GM19025 (cell line): ENCODE data around the gene DOCK8.
A peak's percentile ranks its signal among the peaks of the same experiment; 100 is the strongest.

Source experiments
- ATAC-seq: cut with Tn5 transposase; IDR thresholded peaks from one replicate; pipeline ENCODE4 v1.9.1; 2021; ENCODE audit warnings: mild to moderate bottlenecking, low read depth, moderate library complexity; ENCODE audit not compliant: unreplicated experiment

The DOCK8 gene

GRCh38 chr9:479971-480350, 265.3 kb downstream of the DOCK8 start:
- no peak for ATAC-seq

- ATAC-seq = no peak
Observed at GRCh38 chr9:482739-483138, 268.1 kb downstream of the DOCK8 start.

GRCh38 chr9:486156-486555, 271.5 kb downstream of the DOCK8 start:
- ATAC-seq = no peak

DNA sequence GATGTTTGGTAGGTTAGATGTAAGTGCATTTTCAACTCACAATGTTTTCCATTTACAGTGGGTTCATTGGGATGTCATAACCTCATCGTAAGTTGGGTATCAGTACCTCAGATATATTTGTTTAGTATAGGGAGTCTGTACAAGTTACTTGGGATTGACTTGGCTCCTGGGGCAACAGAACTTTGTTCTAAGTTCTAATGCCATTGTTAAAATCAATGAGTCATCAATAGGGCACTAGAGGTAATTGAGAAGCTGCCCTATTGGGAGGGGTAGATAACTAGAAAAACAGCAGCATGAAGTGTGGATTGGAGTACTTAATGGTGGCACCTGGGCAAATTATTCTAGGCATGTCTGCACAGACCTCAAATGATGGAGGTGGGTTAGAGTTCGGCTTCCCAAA, 272.8 kb downstream of the DOCK8 start:
- no peak for ATAC-seq

DNA sequence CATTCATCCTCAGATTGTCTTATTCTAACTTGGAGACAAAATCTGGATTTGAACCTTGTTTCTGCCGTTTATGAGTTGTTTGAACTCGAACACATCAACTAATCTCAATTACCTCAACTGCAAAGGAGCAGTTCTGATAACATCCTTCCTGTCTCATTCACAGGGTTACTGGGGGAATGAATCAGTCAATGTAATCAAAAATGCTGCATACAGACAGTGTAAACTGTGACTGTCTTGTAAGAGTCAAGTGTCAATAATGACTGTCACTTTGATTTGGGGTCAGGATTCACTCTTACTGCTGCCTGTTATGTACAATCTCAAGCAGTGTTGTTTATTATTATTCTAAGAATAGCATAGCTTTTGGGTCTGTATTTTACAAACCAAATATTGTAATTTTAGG, 273.8 kb downstream of the DOCK8 start:
- no peak for ATAC-seq

DNA sequence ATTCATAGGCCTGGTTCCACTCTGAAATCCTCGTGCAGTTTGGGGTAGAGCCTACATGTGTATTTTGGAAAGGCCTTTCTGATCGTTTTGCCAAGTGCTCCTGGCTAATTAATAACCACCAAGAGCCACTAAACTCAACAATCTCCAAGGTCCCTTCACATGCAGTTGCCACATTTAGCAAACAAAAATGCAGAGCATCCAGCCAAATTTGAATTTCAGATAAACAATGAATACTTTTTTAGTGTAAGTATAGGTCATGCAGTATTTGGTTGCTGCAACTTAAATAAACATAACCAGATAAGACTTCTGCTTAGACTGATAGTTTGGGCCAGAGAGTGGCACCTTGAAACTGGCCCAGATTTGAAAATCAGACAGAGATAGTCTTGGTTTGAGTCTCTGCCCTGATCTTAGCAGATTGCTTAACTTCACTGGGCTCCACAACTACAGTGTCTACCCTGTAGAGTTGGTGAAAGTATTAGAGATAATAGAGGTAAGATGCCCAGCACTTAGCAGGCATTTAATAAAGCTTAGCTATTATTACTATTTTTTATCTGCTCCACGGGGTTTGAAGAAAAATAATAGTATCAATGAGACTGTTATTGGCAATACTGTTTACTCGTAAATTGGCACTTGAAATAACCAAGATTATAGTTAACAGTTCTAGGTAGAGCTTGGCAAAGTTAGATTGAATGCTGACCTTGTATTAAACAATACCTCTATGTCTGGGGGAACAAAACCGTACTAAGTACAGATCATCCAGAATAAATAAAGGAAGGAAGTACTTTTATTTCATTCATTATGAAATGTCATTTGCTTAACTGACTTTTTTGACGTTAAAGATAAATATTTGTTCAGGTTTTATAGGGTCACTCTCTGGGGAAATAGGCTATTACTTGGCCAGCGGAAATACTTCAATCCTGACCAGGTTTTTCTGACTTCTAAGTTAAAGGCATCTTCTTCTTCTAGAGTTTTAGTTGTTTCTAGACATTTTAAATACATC, 274.8 kb downstream of the DOCK8 start:
- ATAC-seq = no peak

DNA sequence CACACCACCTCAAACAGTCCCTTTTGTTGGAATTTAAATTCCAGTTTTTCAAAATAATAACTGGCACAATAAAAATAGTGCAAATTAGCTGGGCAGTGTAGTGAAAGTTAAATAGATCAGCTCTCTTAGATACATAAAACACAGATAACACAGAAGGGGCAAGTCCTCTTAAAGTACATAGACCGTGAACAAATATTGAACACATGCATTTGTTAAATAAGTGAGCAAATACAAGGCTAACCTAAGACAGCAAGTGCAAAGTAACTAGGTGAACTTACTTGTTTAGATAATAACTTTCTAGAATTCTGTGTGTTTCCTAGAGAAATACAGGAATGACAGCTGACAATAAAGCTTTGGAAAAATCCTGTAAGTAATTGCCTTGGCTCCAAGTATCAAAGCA, 280.1 kb downstream of the DOCK8 start:
- no peak for ATAC-seq

GRCh38 chr9:495739-496138, 281.1 kb downstream of the DOCK8 start:
- ATAC-seq = no peak

- ATAC-seq = no peak
Observed at GRCh38 chr9:503326-503725, 288.7 kb downstream of the DOCK8 start.

GRCh38 chr9:503881-504852, 289.5 kb downstream of the DOCK8 start, which contains the start of gene KANK1:
Gene KANK1, plus strand, starts transcription at chr9:504695.
- ATAC-seq = peak; percentile 87

- peak; percentile 19 for ATAC-seq
Observed at GRCh38 chr9:504921-505740, 290.5 kb downstream of the DOCK8 start.

DNA sequence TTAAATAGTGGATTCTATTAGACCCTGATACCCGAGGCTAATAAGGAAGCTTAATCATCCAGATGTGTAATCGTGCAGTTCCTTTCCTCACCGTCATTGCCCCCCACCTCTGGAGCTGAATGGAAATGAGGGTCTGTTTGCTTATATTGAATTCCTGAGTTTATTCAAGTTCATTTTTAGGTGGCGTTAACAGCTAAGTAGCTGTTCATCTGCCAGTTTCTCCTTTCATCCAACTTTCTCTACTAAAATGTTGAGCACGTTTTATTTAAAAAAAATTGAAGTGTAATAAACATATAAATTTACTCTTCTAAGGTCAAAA, 291.0 kb downstream of the DOCK8 start:
- ATAC-seq = no peak

GRCh38 chr9:506281-506680, 291.6 kb downstream of the DOCK8 start:
- no peak for ATAC-seq

GRCh38 chr9:511861-512260, 297.2 kb downstream of the DOCK8 start:
- ATAC-seq = no peak

DNA sequence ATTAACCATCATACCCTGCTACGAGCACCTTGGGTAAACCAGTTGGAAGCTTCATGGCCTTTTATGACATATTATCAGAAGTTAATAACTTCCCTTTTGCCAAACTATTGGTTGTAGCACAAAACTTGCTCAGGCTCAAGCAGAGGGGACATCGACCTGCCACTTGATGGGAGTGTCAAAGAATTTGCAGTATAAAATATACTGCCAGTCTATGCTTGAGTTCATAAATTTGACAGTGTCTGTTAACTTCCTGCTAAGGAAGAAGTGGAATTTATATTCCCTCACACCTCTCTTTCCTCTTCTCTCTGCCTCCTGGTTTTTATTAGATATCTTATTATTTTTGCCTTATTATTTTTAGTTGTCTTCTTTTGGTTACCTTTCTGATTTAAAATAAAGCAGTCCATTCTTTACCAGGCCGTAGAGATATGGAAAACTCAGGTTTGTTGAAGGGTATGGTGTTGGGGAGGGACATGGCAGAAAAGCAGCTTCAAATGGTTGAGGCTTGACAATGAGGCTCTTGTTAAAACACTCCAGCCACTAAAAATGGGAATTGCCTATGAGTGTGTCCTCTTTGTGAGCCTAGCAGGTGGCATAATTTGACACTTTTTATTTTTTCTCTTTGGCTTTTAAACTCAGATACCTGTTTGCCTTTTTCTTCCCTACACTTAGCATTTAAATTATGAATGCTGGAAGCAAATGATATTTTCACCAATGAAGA, 298.0 kb downstream of the DOCK8 start:
- ATAC-seq = no peak
